Right lobe of liver (tissue), 6 donors: ENCODE data around the gene CELA2A. TPM values are rescaled to one million over a fixed set of nuclear protein-coding genes. Genes with fewer than 3 reads are reported as not detected.

Experiments used
- ATAC-seq, 4 donors: fragments of 200-7000 bp; cut with Tn5 transposase; one replicate each; pipeline ENCODE4 v1.9.1; 2020; ENCODE audit warnings: mild to moderate bottlenecking in 4 of 4, moderate library complexity in 4 of 4
- DNase-seq, 3 donors: peaks; one replicate each; pipeline ENCODE4 v3.0.0-alpha.2; 2020
- H3K27ac ChIP-seq, 3 donors: fragments of 200-600 bp; one replicate each; pipeline ENCODE4 v1.8.0; 2022
- H3K27me3 ChIP-seq, 2 donors: fragments of 200-600 bp; one replicate each; pipeline ENCODE4 v1.8.0; 2022
- H3K36me3 ChIP-seq, 4 donors: fragments of 200-600 bp; sonication (generic) in 1 of 4; one replicate each; pipeline versions ENCODE4 v1.5.1 to v1.8.0; 2017 to 2022; ENCODE audit warnings: control low read depth in 1 of 4
- H3K4me1 ChIP-seq, 4 donors: fragments of 200-600 bp; sonication (generic) in 1 of 4; one replicate each; pipeline versions ENCODE4 v1.5.1 to v1.8.0; 2017 to 2022; ENCODE audit warnings: control low read depth in 1 of 4
- H3K4me3 ChIP-seq, 3 donors: fragments of 200-600 bp; one replicate each; pipeline ENCODE4 v1.8.0; 2022
- H3K9me3 ChIP-seq, 4 donors: fragments of 200-600 bp; sonication (generic) in 1 of 4; one replicate each; pipeline versions ENCODE4 v1.5.1 to v1.8.0; 2017 to 2022; ENCODE audit warnings: control low read depth in 1 of 4
- POLR2A ChIP-seq: fragments of 450-650 bp; IDR thresholded peaks from one replicate; pipeline ENCODE4 v1.6.1; 2017; ENCODE audit warnings: antibody characterized with exemption, mild to moderate bottlenecking
- WGBS: methylation state at CpG from one replicate; pipeline ENCODE4 v1.1.6; 2018; ENCODE audit warnings: low coverage, low lambda C conversion rate; ENCODE audit not compliant: insufficient coverage; ENCODE audit errors: missing lambda C conversion rate; 5-methylcytosine and 5-hydroxymethylcytosine counted together
- intact Hi-C, 2 donors: fragments of 100-400 bp; cut with DNase I; formaldehyde crosslinking; loops; one replicate each; pipeline versions ENCODE4 v1.11.2 to v1.14.1; 2022
- total RNA-seq, 6 experiments: library from RNA; depleted of rRNA in 2 of 6; stranded (reverse); fragments of >200 nt in 2 of 6; fragmentation: NEBNext Ultra II Directional in 3 of 6; extraction: Animal tissue kit (Norgen Biotek cat#: 25700) in 3 of 6; gene quantifications; one replicate each; pipeline versions ENCODE4 v1.1.0 to v1.2.4, GENCODE V29; 2016 to 2023
- TF ChIP-seq, protein P1 (sequence below), 4 donors: fragments of 200-600 bp in 3 of 4; fragments of 450-650 bp in 1 of 4; IDR thresholded peaks; one replicate each; pipeline versions ENCODE4 v1.5.1 to v1.8.0; 2016 to 2022; ENCODE audit warnings: antibody characterized with exemption in 4 of 4, mild to moderate bottlenecking in 2 of 4
- donor health status: DM: no; HTN: yes; CAD: no.
- donor health status: DM: no; HTN: no; CAD: no.
- donor health status: DM: no; HTN: no; CAD: no.
- donor health status: DM: no; HTN: yes; CAD: no.
- donor health status: DM: no; HTN: yes; CAD: no.

Gene CELA2A
- total RNA-seq, 6 experiments from 2014 or later = not detected

DNA sequence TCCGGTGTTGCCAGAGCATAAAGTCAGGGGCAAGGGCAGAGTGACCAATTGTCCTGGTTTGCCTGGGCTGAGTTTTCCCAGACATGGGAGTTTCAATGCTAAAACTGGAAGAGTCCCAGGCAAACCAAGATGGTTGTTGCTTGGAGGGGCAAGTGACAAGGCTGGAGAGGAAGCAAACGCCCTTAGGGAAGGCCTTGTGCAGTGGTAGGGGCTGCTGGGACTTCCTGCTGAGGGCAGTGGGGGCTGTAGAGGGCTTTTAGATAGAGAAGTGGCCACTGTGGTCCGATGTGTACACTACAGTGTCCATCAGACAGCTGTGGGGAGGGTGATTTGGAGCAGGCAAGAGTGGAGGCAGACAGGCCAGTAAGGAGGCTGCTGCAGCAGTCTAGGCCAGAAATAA lies 7.0 kb upstream of the CELA2A start:
- Histone ChIP-seq H3K27ac (no peak overlapping the region), H3K36me3 (no peaks in the 10 kb centered on the region), H3K27me3 (no peaks in the 10 kb centered on the region), H3K4me3 (no peak overlapping the region), H3K4me1 (no peaks in the 10 kb centered on the region), H3K9me3 (no peaks in the 10 kb centered on the region)
- intact Hi-C loops = no loop called here
- WGBS = 66% methylated on average over 3 of the region's 3 CpGs
- TF ChIP-seq POLR2A = no peak
- TF ChIP-seq, protein P1, sequence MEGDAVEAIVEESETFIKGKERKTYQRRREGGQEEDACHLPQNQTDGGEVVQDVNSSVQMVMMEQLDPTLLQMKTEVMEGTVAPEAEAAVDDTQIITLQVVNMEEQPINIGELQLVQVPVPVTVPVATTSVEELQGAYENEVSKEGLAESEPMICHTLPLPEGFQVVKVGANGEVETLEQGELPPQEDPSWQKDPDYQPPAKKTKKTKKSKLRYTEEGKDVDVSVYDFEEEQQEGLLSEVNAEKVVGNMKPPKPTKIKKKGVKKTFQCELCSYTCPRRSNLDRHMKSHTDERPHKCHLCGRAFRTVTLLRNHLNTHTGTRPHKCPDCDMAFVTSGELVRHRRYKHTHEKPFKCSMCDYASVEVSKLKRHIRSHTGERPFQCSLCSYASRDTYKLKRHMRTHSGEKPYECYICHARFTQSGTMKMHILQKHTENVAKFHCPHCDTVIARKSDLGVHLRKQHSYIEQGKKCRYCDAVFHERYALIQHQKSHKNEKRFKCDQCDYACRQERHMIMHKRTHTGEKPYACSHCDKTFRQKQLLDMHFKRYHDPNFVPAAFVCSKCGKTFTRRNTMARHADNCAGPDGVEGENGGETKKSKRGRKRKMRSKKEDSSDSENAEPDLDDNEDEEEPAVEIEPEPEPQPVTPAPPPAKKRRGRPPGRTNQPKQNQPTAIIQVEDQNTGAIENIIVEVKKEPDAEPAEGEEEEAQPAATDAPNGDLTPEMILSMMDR (IDR thresholded peaks at IDR 0.05) = no peak
- no peak for DNase-seq
- ATAC-seq = no peak

DNA sequence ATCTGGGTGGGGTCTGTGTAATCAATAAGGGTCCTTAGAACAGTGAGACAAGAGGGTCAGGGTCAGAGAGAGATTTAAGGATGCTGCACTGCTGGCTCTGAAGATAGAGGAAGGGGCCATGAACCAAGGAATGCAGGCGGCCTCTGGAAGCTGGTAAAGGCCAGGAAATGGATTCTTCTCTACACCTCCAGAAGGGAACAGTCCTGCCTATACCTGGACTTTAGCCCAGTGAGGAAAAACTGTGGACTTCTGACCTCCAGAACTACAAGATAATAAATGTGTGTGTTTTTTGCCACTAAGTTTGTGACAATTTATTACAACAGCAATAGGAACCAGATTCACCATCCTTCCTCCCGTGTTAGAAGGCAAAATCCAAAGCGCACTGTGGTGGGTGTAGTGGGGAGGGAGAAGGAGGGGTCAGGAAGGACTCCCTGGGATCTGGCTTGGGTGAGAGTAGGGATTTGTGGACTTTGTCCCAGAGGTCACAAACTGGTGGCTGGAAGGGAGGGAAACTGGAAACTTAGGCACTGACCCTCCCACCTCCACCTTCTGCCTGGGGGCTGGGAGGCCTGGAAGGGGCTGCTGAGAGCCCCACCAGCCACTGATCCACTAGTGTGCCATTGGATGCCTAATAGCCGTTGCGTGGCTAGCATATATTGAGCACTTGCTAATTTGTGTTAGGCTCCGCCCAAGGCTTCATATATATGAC lies 5.4 kb upstream of the CELA2A start:
- H3K27me3 ChIP-seq = no peaks in the 10 kb centered on the region
- intact Hi-C loops = no loop called here
- 72% methylated on average over 2 of the region's 6 CpGs for WGBS
- H3K9me3 ChIP-seq = no peaks in the 10 kb centered on the region
- DNase-seq (no peak), ATAC-seq (no peak)
- no peaks in the 10 kb centered on the region for H3K36me3 ChIP-seq
- H3K27ac ChIP-seq = no peak overlapping the region
- no peaks in the 10 kb centered on the region for H3K4me1 ChIP-seq
- TF ChIP-seq, protein P1 (IDR thresholded peaks at IDR 0.05) = no peak
- no peak for TF ChIP-seq POLR2A
- no peak overlapping the region for H3K4me3 ChIP-seq

DNA sequence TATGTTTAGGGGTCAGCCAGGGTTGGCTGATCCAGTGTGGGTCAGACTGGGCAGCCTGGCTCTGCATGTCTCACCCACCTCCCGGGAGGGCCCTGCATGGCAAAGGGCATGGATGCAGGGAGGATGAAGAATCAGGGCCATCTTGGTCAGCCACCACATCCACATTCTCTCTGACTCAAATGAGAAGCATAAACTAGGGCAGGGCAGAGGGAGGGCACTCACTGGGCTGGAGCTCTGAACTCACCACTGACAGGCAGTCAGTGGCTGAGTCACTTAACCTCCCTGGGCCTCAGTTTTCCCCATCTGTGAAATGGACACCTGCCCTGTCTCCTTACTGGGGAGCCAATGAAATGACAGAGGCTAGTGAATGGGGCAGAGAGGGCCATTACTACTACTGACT lies 4.3 kb upstream of the CELA2A start:
- ATAC-seq = no peak
- TF ChIP-seq, protein P1 (IDR thresholded peaks at IDR 0.05) = no peak
- no peak for TF ChIP-seq POLR2A

DNA sequence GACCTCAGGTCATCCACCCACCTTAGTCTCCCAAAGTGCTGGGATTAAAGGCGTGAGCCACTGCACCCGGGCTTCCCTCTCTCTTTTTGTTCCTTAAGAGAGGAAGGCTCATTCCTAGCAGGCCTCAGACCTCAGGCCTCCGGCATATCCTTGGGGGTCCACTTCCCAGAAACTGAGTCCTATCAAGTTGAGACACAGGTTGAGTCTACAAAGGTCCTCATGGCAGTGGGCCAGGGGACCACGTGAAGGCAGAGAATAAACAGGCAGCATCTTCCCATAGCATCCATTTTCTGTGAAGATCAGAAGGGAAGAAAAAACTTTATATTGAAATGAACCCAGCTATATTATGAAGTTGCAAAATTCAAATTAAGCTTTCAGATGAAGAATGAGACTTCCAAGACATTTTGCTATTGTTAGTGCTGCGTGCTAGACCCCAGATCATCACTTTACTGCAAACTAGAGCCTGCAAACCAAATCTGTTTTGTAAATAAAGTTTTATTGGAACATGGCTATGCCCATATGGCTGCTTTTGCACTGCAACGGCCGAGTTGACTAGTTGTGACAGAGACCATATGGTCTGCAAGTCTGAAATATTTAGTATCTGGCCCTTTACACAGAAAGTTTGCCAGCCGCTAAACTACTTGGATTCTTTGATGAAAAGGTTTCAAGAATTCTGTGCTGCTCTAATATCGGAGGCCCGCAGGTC lies 3.5 kb upstream of the CELA2A start:
- intact Hi-C loops = no loop called here
- ATAC-seq (no peak), DNase-seq (no peak)
- H3K36me3 ChIP-seq = no peaks in the 10 kb centered on the region
- no peaks in the 10 kb centered on the region for H3K27me3 ChIP-seq
- H3K9me3 ChIP-seq = no peaks in the 10 kb centered on the region
- no peak overlapping the region for H3K27ac ChIP-seq
- no peak for TF ChIP-seq POLR2A
- TF ChIP-seq, protein P1 (IDR thresholded peaks at IDR 0.05) = no peak
- 81% methylated on average over 10 of the region's 10 CpGs for WGBS
- no peak overlapping the region for H3K4me3 ChIP-seq
- H3K4me1 ChIP-seq = no peaks in the 10 kb centered on the region

More for the DNA sequence above, 4.3 kb upstream of the CELA2A start:
- no peak overlapping the region for H3K4me3 ChIP-seq
- WGBS = no CpG with 5 or more reads among the region's 1 CpG
- no peaks in the 10 kb centered on the region for H3K36me3 ChIP-seq
- DNase-seq = no peak
- H3K9me3 ChIP-seq = no peaks in the 10 kb centered on the region
- intact Hi-C loops = no loop called here
- H3K4me1 ChIP-seq = no peaks in the 10 kb centered on the region
- no peak overlapping the region for H3K27ac ChIP-seq
- no peaks in the 10 kb centered on the region for H3K27me3 ChIP-seq
